GM12801 (cell line): Measurements from ENCODE around the gene IQCH.

ENCODE experiments used
- CTCF ChIP-seq: IDR thresholded peaks from one replicate; pipeline ENCODE4 v1.5.1; 2011; ENCODE audit warnings: control low read depth; ENCODE audit not compliant: insufficient read length; ENCODE audit errors: extremely low read depth

The IQCH gene

GRCh38 chr15:67230504-67230903 lies 24.1 kb upstream of the IQCH start:
- no peak for TF ChIP-seq CTCF

- TF ChIP-seq CTCF: no peak
Observed at GRCh38 chr15:67232591-67232990, 22.0 kb upstream of the IQCH start.

- TF ChIP-seq CTCF: no peak
Observed at GRCh38 chr15:67240235-67241131, 14.1 kb upstream of the IQCH start.

GRCh38 chr15:67241132-67241855 lies 13.3 kb upstream of the IQCH start:
- no peak for TF ChIP-seq CTCF

- TF ChIP-seq CTCF: no peak
Observed at GRCh38 chr15:67242708-67243111, 11.9 kb upstream of the IQCH start.

GRCh38 chr15:67244971-67245478 lies 9.6 kb upstream of the IQCH start:
- no peak for TF ChIP-seq CTCF

- no peak for TF ChIP-seq CTCF
Observed at GRCh38 chr15:67248011-67248505, 6.5 kb upstream of the IQCH start.
